H1 (cell line): ENCODE measurements around the gene HSP90B1. TPM values are rescaled to one million over a fixed set of nuclear protein-coding genes. Genes with fewer than 3 reads are reported as not detected.

Source experiments
- CTCF ChIA-PET: fragments of 300-600 bp; sonication (Branson Sonifier 250); formaldehyde crosslinking; loops from one replicate; lab custom pipeline; 2021; ENCODE audit not compliant: partially characterized antibody; lab: Charles Lee
- POLR2A ChIA-PET: fragments of 300-600 bp; sonication (Branson Sonifier 250); formaldehyde crosslinking; loops from one replicate; lab custom pipeline; 2021; ENCODE audit warnings: inconsistent platforms; ENCODE audit not compliant: partially characterized antibody; lab: Charles Lee
- DNase-seq, 2 experiments: peaks; one replicate each; pipeline versions ENCODE4 v3.0.0 to v3.0.0-alpha.2; 2010 to 2022; ENCODE audit warnings: low spot score in 2 of 2, low read depth in 1 of 2, mixed read lengths in 1 of 2
- FAIRE-seq: peaks from 2 replicates; lab custom pipeline; 2011; peaks lifted over from hg19 to GRCh38; lab: Jason Lieb, UNC
- H2AFZ ChIP-seq: 2 replicates; pipeline ENCODE4 v1.8.1; 2012; ENCODE audit warnings: low read length, inconsistent platforms
- H2AK5ac ChIP-seq: 2 replicates; pipeline ENCODE4 v1.6.1; 2013; ENCODE audit warnings: low read depth, low read length
- H2BK120ac ChIP-seq: replicated peaks from 2 replicates; pipeline ENCODE3; 2013; ENCODE audit warnings: low read depth, low read length, inconsistent platforms
- H2BK12ac ChIP-seq: 2 replicates; pipeline ENCODE4 v1.6.1; 2013; ENCODE audit warnings: low read depth, low read length
- H2BK15ac ChIP-seq: 2 replicates; pipeline ENCODE4 v1.6.1; 2013; ENCODE audit warnings: low read length
- H2BK20ac ChIP-seq: 2 replicates; pipeline ENCODE4 v1.6.1; 2013; ENCODE audit warnings: low read length
- H2BK5ac ChIP-seq: 2 replicates; pipeline ENCODE4 v1.6.1; 2013; ENCODE audit warnings: low read depth, low read length
- H3K14ac ChIP-seq: 2 replicates; pipeline ENCODE4 v1.6.1; 2013; ENCODE audit warnings: inconsistent platforms; ENCODE audit not compliant: insufficient read length
- H3K18ac ChIP-seq: 2 replicates; pipeline ENCODE4 v1.6.1; 2013; ENCODE audit warnings: low read length; ENCODE audit errors: extremely low read depth
- H3K23ac ChIP-seq: 2 replicates; pipeline ENCODE4 v1.6.1; 2013; ENCODE audit warnings: inconsistent platforms; ENCODE audit not compliant: insufficient read length
- H3K23me2 ChIP-seq: 2 replicates; pipeline ENCODE4 v1.6.1; 2013; ENCODE audit warnings: low read depth, low read length
- H3K27ac ChIP-seq: 2 replicates; pipeline ENCODE4 v1.6.1; 2011; ENCODE audit warnings: low read depth, low read length, inconsistent platforms
- H3K27me3 ChIP-seq, 4 experiments: replicated peaks in 1 of 4; 1 replicate in 1 of 4; 2 replicates in 3 of 4; pipeline versions ENCODE4 v1.6.1 to v1.8.1; 2011 to 2013; ENCODE audit warnings: low read length in 3 of 4, mild to moderate bottlenecking in 3 of 4, inconsistent platforms in 2 of 4, mixed read lengths in 2 of 4, moderate library complexity in 1 of 4; ENCODE audit not compliant: control insufficient read depth in 3 of 4, insufficient read depth in 3 of 4; ENCODE audit errors: extremely low read depth in 1 of 4
- H3K36me3 ChIP-seq, 4 experiments: 2 replicates each; pipeline versions ENCODE4 v1.6.1 to v1.8.1; 2011 to 2013; ENCODE audit warnings: mild to moderate bottlenecking in 4 of 4, low read length in 3 of 4, moderate library complexity in 2 of 4, control low read depth in 1 of 4, inconsistent platforms in 1 of 4; ENCODE audit not compliant: insufficient read depth in 4 of 4, control insufficient read depth in 2 of 4
- H3K4ac ChIP-seq: replicated peaks from 2 replicates; pipeline ENCODE3; 2013; ENCODE audit warnings: low read length, low read depth, mixed read lengths, inconsistent platforms; ENCODE audit not compliant: insufficient read length
- H3K4me1 ChIP-seq, 4 experiments: replicated peaks in 1 of 4; 1 replicate in 1 of 4; 2 replicates in 3 of 4; pipeline versions ENCODE4 v1.6.1 to v1.8.1; 2011 to 2013; ENCODE audit warnings: low read length in 3 of 4, inconsistent platforms in 2 of 4, mixed read lengths in 1 of 4; ENCODE audit not compliant: insufficient read depth in 4 of 4, control insufficient read depth in 3 of 4
- H3K4me2 ChIP-seq, 2 experiments: 2 replicates each; pipeline versions ENCODE4 v1.6.1 to v1.8.1; 2011 to 2013; ENCODE audit warnings: low read depth in 2 of 2, low read length in 2 of 2, control low read depth in 1 of 2, inconsistent platforms in 1 of 2, mild to moderate bottlenecking in 1 of 2; ENCODE audit not compliant: insufficient read depth in 1 of 2
- H3K4me3 ChIP-seq, 4 experiments: fragments of 200-600, 300-600 bp in 1 of 4; sonication (generic), shearing (Covaris generic), sonication (Bioruptor Twin) in 1 of 4; 2 replicates each; pipeline versions ENCODE4 v1.5.1 to v1.8.1; 2011 to 2016; ENCODE audit warnings: low read length in 4 of 4, low read depth in 3 of 4, control low read depth in 2 of 4, inconsistent platforms in 2 of 4, mild to moderate bottlenecking in 2 of 4, mixed read lengths in 1 of 4, moderate library complexity in 1 of 4; ENCODE audit not compliant: insufficient read depth in 2 of 4; ENCODE audit errors: extremely low read depth in 1 of 4
- H3K56ac ChIP-seq: replicated peaks from 2 replicates; pipeline ENCODE3; 2013; ENCODE audit warnings: low read depth, mild to moderate bottlenecking, mixed read lengths, low read length, inconsistent platforms; ENCODE audit not compliant: insufficient read length
- H3K79me1 ChIP-seq: 2 replicates; pipeline ENCODE4 v1.6.1; 2013; ENCODE audit warnings: low read depth, low read length, control low read depth
- H3K79me2 ChIP-seq, 2 experiments: 2 replicates each; pipeline versions ENCODE4 v1.6.1 to v1.8.1; 2012 to 2013; ENCODE audit warnings: low read length in 2 of 2, mild to moderate bottlenecking in 2 of 2, inconsistent platforms in 1 of 2; ENCODE audit not compliant: insufficient read depth in 2 of 2, control insufficient read depth in 1 of 2
- H3K9ac ChIP-seq, 4 experiments: replicated peaks in 1 of 4; 1 replicate in 1 of 4; 2 replicates in 3 of 4; pipeline versions ENCODE4 v1.6.1 to v1.8.1; 2011 to 2013; ENCODE audit warnings: low read depth in 3 of 4, low read length in 3 of 4, control low read depth in 2 of 4, mild to moderate bottlenecking in 2 of 4, moderate library complexity in 2 of 4, inconsistent platforms in 1 of 4; ENCODE audit errors: extremely low read depth in 1 of 4
- H3K9me3 ChIP-seq, 2 experiments: 2 replicates each; pipeline versions ENCODE4 v1.6.1 to v1.8.1; 2012 to 2013; ENCODE audit warnings: mild to moderate bottlenecking in 2 of 2, moderate library complexity in 2 of 2, control low read depth in 1 of 2, inconsistent platforms in 1 of 2, low read depth in 1 of 2, low read length in 1 of 2, mixed read lengths in 1 of 2; ENCODE audit not compliant: insufficient read depth in 2 of 2
- H4K20me1 ChIP-seq, 2 experiments: replicated peaks in 1 of 2; 2 replicates each; pipeline versions ENCODE3 to v1.8.1; 2011 to 2013; ENCODE audit warnings: inconsistent platforms in 2 of 2, low read length in 2 of 2, mild to moderate bottlenecking in 1 of 2; ENCODE audit not compliant: insufficient read depth in 2 of 2, control insufficient read depth in 1 of 2
- H4K5ac ChIP-seq: 2 replicates; pipeline ENCODE4 v1.6.1; 2013; ENCODE audit warnings: low read length, low read depth, mixed read lengths, inconsistent platforms; ENCODE audit not compliant: insufficient read length
- H4K8ac ChIP-seq: 2 replicates; pipeline ENCODE4 v1.8.0; 2013; ENCODE audit warnings: mild to moderate bottlenecking, moderate library complexity, low read length, inconsistent platforms; ENCODE audit not compliant: insufficient read depth; ENCODE audit errors: extremely low read depth
- H4K91ac ChIP-seq: replicated peaks from 2 replicates; pipeline ENCODE3; 2013; ENCODE audit warnings: low read length, mixed read lengths, inconsistent platforms; ENCODE audit not compliant: insufficient read length
- BCL11A ChIP-seq, 2 experiments: IDR thresholded peaks; one replicate each; pipeline ENCODE4 v1.6.1; 2011; ENCODE audit warnings: low read depth in 2 of 2, low read length in 2 of 2, mild to moderate bottlenecking in 2 of 2
- MAFK ChIP-seq: IDR thresholded peaks from 2 replicates; pipeline ENCODE4 v1.6.1; 2012; ENCODE audit warnings: low read depth, mild to moderate bottlenecking, improper control_type of control experiment, low read length
- PHF8 ChIP-seq: fragments of 200-600 bp; sonication (generic); conservative IDR thresholded peaks from 2 replicates; pipeline ENCODE4 v1.7.1; 2012; ENCODE audit warnings: low read depth, mild to moderate bottlenecking, inconsistent platforms, low read length, moderate library complexity
- POLR2A ChIP-seq, 2 experiments: IDR thresholded peaks; 1 replicate in 1 of 2; 2 replicates in 1 of 2; pipeline ENCODE4 v1.6.1; 2011; ENCODE audit warnings: low read depth in 2 of 2, low read length in 2 of 2, mild to moderate bottlenecking in 2 of 2; ENCODE audit errors: control extremely low read depth in 1 of 2
- RBBP5 ChIP-seq: IDR thresholded peaks from 2 replicates; pipeline ENCODE4 v1.7.1; 2012; ENCODE audit warnings: low read depth, mild to moderate bottlenecking, inconsistent platforms, low read length, moderate library complexity, borderline replicate concordance
- RXRA ChIP-seq: IDR thresholded peaks from 2 replicates; pipeline ENCODE4 v1.6.1; 2011; ENCODE audit warnings: low read depth, mild to moderate bottlenecking, low read length, moderate library complexity; ENCODE audit not compliant: insufficient read depth
- SAP30 ChIP-seq: fragments of 300-600 bp; sonication (generic); IDR thresholded peaks from 2 replicates; pipeline ENCODE4 v1.7.1; 2012; ENCODE audit warnings: low read length, moderate library complexity, mild to moderate bottlenecking, inconsistent platforms; ENCODE audit not compliant: insufficient read depth, insufficient replicate concordance
- SIN3A ChIP-seq, 2 experiments: IDR thresholded peaks in 1 of 2; conservative IDR thresholded peaks in 1 of 2; 2 replicates each; pipeline ENCODE4 v1.6.1; 2011 to 2012; ENCODE audit warnings: low read length in 2 of 2, improper control_type of control experiment in 1 of 2, low read depth in 1 of 2, mild to moderate bottlenecking in 1 of 2
- SP1 ChIP-seq: IDR thresholded peaks from 2 replicates; pipeline ENCODE4 v1.6.1; 2011; ENCODE audit warnings: low read depth, low read length
- SRF ChIP-seq: IDR thresholded peaks from 2 replicates; pipeline ENCODE4 v1.6.1; 2011; ENCODE audit warnings: mild to moderate bottlenecking, low read depth, low read length, moderate library complexity
- TBP ChIP-seq: IDR thresholded peaks from 2 replicates; pipeline ENCODE4 v1.6.1; 2011; ENCODE audit warnings: low read depth, low read length, improper control_type of control experiment
- TEAD4 ChIP-seq: IDR thresholded peaks from 2 replicates; pipeline ENCODE4 v1.6.1; 2012; ENCODE audit warnings: low read depth, low read length, inconsistent platforms, mixed read lengths
- WGBS, 2 experiments: shearing (Covaris generic) in 1 of 2; methylation state at CpG; one replicate each; pipeline versions ENCODE4 v1.1.6 to v1.1.7; 2013 to 2015; ENCODE audit warnings: low lambda C conversion rate in 2 of 2, mixed read lengths in 2 of 2, inconsistent platforms in 1 of 2, low coverage in 1 of 2, missing lambda C conversion rate in 1 of 2; ENCODE audit not compliant: insufficient replicate concordance in 2 of 2, insufficient coverage in 1 of 2, insufficient read length in 1 of 2; ENCODE audit errors: extremely low coverage in 1 of 2, missing lambda C conversion rate in 1 of 2; 5-methylcytosine and 5-hydroxymethylcytosine counted together
- polyA plus RNA-seq, 7 experiments: library from polyadenylated mRNA; depleted of rRNA in 3 of 7; stranded (reverse) in 5 of 7; unstranded in 2 of 7; fragments of >200 nt in 5 of 7; fragments of 200-250 nt in 2 of 7; gene quantifications; 1 replicate in 5 of 7; 2 replicates in 1 of 7; 4 replicates in 1 of 7; pipeline versions ENCODE4 v1.2.1 to v1.2.3, GENCODE V29; 2011 to 2013; ENCODE audit warnings: missing spikeins in 2 of 7, mixed read lengths in 2 of 7
- total RNA-seq: library from RNA; stranded (reverse); fragmentation: NEBNext Ultra II Directional; extraction: Animal tissue kit (Norgen Biotek cat#: 25700); gene quantifications from 2 replicates; pipeline ENCODE4 v1.2.1, GENCODE V29; 2021
- TF ChIP-seq, protein P1 (sequence below): IDR thresholded peaks from 2 replicates; pipeline ENCODE4 v1.6.1; 2012; ENCODE audit warnings: inconsistent platforms

Gene HSP90B1
- total and polyA plus RNA-seq, 2 of the 8 experiments (the other 6 are each of a cell fraction or from before 2014, with no cell fraction given), result 161 to 847 TPM

DNA sequence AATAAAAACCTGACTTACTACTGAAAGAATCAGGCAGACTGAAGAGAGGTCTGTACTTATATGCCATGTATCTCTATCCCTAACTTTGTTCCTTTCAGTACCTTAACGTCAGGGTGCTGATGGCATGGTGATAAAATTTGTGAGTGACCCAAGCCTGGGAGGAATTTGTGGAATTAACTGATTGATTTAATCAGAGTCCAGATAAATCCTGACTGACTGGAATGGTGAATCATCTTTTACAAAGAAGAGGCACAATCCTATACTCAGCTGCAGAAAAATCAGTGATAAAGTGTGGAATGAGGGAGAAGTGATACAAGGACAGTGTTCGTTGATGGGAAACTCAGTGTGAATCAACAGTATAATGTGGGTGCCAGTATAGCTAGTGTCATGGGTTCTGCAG lies 39.2 kb downstream of the HSP90B1 start:
- Histone ChIP-seq H2AK5ac (no peak overlapping the region), H3K23ac (no peak overlapping the region), H4K8ac (no peak overlapping the region), H3K27me3 (no peaks in the 10 kb centered on the region), H3K4me1 (peaks cover 0 to 9% (median 1%) of the 10 kb centered on the region in 4 experiments; a peak in 4 of 7 replicates), H2BK5ac (no peak overlapping the region), H3K18ac (no peak overlapping the region), H2AFZ (no peak overlapping the region), H3K4me3 (no peak overlapping the region), H3K56ac (no peak overlapping the region), H3K14ac (no peak overlapping the region), H3K23me2 (peaks cover 9% of the 10 kb centered on the region; the same call in 1 of the 2 replicates), H3K9ac (peak overlapping the region in 1 of 4 experiments; percentile 18; a peak in 1 of 7 replicates), H3K4me2 (no peak overlapping the region), H3K9me3 (no peaks in the 10 kb centered on the region), H4K5ac (no peak overlapping the region), H2BK15ac (no peak overlapping the region), H2BK12ac (no peak overlapping the region), H3K79me1 (peaks cover 7% of the 10 kb centered on the region; the same call in 1 of the 2 replicates), H4K91ac (no peak overlapping the region), H3K79me2 (peaks cover 49 to 94% of the 10 kb centered on the region in 2 experiments), H2BK20ac (no peak overlapping the region), H4K20me1 (peaks cover 5% of the 10 kb centered on the region in 2 experiments), H3K36me3 (peaks cover 0 to 21% (median 3%) of the 10 kb centered on the region in 4 experiments; a peak in 1 of 8 replicates), H3K4ac (no peak overlapping the region), H3K27ac (no peak overlapping the region), H2BK120ac (no peak overlapping the region)
- ChIA-PET CTCF (interaction anchor here (1.9 kb wide), 1 partner anchor 93 kb away, joined by 5 read pairs; no protein-coding TSS in a partner anchor), POLR2A (interaction anchor here (1.0 to 2.2 kb wide), 5 partner anchors 10 to 15 kb away, joined by 3 to 7 read pairs (median 5); a partner anchor contains a TSS)
- DNase-seq (no peak), FAIRE-seq (no peak)
- 88% methylated on average over 2 of the region's 2 CpGs; no CpG with 5 or more reads in 1 of the 2 experiments for WGBS, 2 experiments
- no peak for TF ChIP-seq BCL11A (IDR thresholded peaks at IDR 0.05; ENCODE audit: low read depth in 2 of 2, low read length in 2 of 2)
- no peak for TF ChIP-seq SIN3A (conservative IDR thresholded peaks at IDR 0.05 in 1 of 2, IDR thresholded peaks at IDR 0.05 in 1 of 2; ENCODE audit: low read depth in 1 of 2, low read length in 2 of 2)
- TF ChIP-seq SAP30, result no peak
- TF ChIP-seq RBBP5, result no peak
- TF ChIP-seq POLR2A (IDR thresholded peaks at IDR 0.05; ENCODE audit: control extremely low read depth in 1 of 2, low read depth in 2 of 2, low read length in 2 of 2), result no peak
- TF ChIP-seq PHF8, result no peak
- no peak for TF ChIP-seq TEAD4
- TF ChIP-seq RXRA, result no peak
- no peak for TF ChIP-seq MAFK
- TF ChIP-seq TBP, result no peak
- no peak for TF ChIP-seq SP1
- no peak for TF ChIP-seq SRF
- TF ChIP-seq, protein P1, sequence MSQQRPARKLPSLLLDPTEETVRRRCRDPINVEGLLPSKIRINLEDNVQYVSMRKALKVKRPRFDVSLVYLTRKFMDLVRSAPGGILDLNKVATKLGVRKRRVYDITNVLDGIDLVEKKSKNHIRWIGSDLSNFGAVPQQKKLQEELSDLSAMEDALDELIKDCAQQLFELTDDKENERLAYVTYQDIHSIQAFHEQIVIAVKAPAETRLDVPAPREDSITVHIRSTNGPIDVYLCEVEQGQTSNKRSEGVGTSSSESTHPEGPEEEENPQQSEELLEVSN, result no peak
